ENCODE measurements around the gene B4GALT5.
"Not testable (repeated sequence)": the region's sequence is repeated elsewhere in the genome, so short reads cannot be mapped to it uniquely, and the experiment has no call there.

DNA sequence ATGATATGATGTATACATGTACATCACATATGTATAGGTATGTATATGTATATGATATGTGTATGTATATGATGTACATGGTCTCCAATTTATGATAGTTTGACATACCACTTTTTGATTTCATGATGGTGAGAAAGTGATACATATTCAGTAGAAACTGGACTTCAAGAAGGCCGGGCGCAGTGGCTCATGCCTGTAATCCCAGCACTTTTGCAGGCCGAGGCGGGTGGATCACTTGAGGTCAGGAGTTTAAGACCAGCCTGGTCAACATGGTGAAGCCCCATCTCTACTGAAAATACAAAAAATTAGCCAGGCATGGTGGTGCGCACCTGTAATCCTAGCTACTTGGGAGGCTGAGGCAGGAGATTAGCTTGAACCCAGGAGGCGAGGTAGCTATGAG, 10.1 kb upstream of the B4GALT5 start:
- not testable (repeated sequence) for TF ChIP-seq CTCF, POLR2A (IDR thresholded peaks at IDR 0.05)

Data from lower leg skin (tissue), 3 donors.